T-helper 2 cell treated with Interferon-gamma antibody and Interleukin-4, amounts not matched to agents 100 ng/mL and 5 ng/mL, for 36 hours (primary cell): Measurements from ENCODE around the gene VAV2. TPM values are rescaled to one million over a fixed set of nuclear protein-coding genes. Genes with fewer than 3 reads are reported as not detected.
"Not testable (repeated sequence)": the region's sequence is repeated elsewhere in the genome, so short reads cannot be mapped to it uniquely, and the experiment has no call there.

Source experiments
- intact Hi-C: fragments of 100-400 bp; cut with micrococcal nuclease; formaldehyde crosslinking; loops from one replicate; pipeline ENCODE4 v1.15.1; 2023
- total RNA-seq: library from RNA; stranded (reverse); gene quantifications from 2 replicates; pipeline ENCODE4 v1.2.3, GENCODE V29; 2022

VAV2 gene
- total RNA-seq, 1 donor from 2014 or later = 7.3 TPM

GRCh38 chr9:133923608-133924007, 68.5 kb downstream of the VAV2 start:
- intact Hi-C loops = not testable (repeated sequence)

- intact Hi-C loops = no loop called here
These were observed 70.3 kb downstream of the VAV2 start for GRCh38 chr9:133921866-133922265.

GRCh38 chr9:133920471-133920870, 71.7 kb downstream of the VAV2 start:
- intact Hi-C loops = no loop called here

GRCh38 chr9:133919253-133920115, 72.6 kb downstream of the VAV2 start:
- intact Hi-C loops = no loop called here

GRCh38 chr9:133918111-133918813, 73.9 kb downstream of the VAV2 start:
- intact Hi-C loops = no loop called here

- intact Hi-C loops = no loop called here
These were observed 74.7 kb downstream of the VAV2 start for GRCh38 chr9:133917375-133917774.

GRCh38 chr9:133916159-133916541, 76.0 kb downstream of the VAV2 start:
- intact Hi-C loops = no loop called here

GRCh38 chr9:133915534-133916158, 76.5 kb downstream of the VAV2 start:
- intact Hi-C loops = no loop called here

GRCh38 chr9:133914442-133915342, 77.4 kb downstream of the VAV2 start:
- intact Hi-C loops = no loop called here

GRCh38 chr9:133913571-133914369, 78.4 kb downstream of the VAV2 start:
- intact Hi-C loops = no loop called here

- intact Hi-C loops = no loop called here
These were observed 81.1 kb downstream of the VAV2 start for GRCh38 chr9:133910855-133911514.

- intact Hi-C loops = no loop called here
These were observed 84.9 kb downstream of the VAV2 start for GRCh38 chr9:133906932-133907910.

GRCh38 chr9:133906218-133906617, 85.9 kb downstream of the VAV2 start:
- intact Hi-C loops = no loop called here

- intact Hi-C loops = no loop called here
These were observed 86.6 kb downstream of the VAV2 start for GRCh38 chr9:133905493-133905892.

GRCh38 chr9:133904346-133905090, 87.6 kb downstream of the VAV2 start:
- intact Hi-C loops = no loop called here

GRCh38 chr9:133901184-133901835, 90.8 kb downstream of the VAV2 start:
- intact Hi-C loops = no loop called here

- intact Hi-C loops = no loop called here
These were observed 94.4 kb downstream of the VAV2 start for GRCh38 chr9:133897675-133898074.
